ENCODE data around the gene HTRA3. TPM values are rescaled to one million over a fixed set of nuclear protein-coding genes. Genes with fewer than 3 reads are reported as not detected.

HTRA3 gene
- total and polyA plus RNA-seq, 2 of the 4 experiments (the other 2 are of a cell fraction), result 1.3 to 9.5 TPM

- no peak for ATAC-seq (ENCODE audit: low read depth)
- Histone ChIP-seq H2AFZ (replicated peaks; ENCODE audit: low read length, poor library complexity) (no peak overlapping the region), H4K20me1 (ENCODE audit: insufficient read depth, low read length) (no peaks in the 10 kb centered on the region; the same call in 1 of the 2 replicates), H3K4me2 (ENCODE audit: low read depth, low read length) (no peak overlapping the region), H2BK120ac (ENCODE audit: low read depth, low read length) (peak overlapping the region; percentile 24; the same call in 1 of the 2 replicates), H3K9me3 (ENCODE audit: control insufficient read depth, insufficient read depth, low read length) (no peaks in the 10 kb centered on the region), H4K8ac (ENCODE audit: low read depth in 2 of 2, low read length in 2 of 2) (no peak overlapping the region), H3K9me1 (ENCODE audit: insufficient read depth, low read length) (peaks cover 9% of the 10 kb centered on the region), H3K14ac (replicated peaks; ENCODE audit: low read depth, low read length) (no peak overlapping the region), H3K4ac (ENCODE audit: low read depth, low read length) (peak overlapping the region; percentile 60), H3K23ac (ENCODE audit: low read depth, low read length) (no peak overlapping the region), H2AK5ac (ENCODE audit: low read depth, low read length) (0 out of 2 replicates have a peak overlapping the region, but pooled peaks have one; percentile 72), H3K79me1 (ENCODE audit: low read depth in 1 of 2, low read length in 2 of 2) (peaks cover under 1 to 24% of the 10 kb centered on the region in 2 experiments; a peak in 3 of 4 replicates), H3K27me3 (ENCODE audit: control insufficient read depth, insufficient read depth, low read length) (no peaks in the 10 kb centered on the region), H2BK5ac (ENCODE audit: low read depth, low read length, poor library complexity, severe bottlenecking) (no peak overlapping the region), H3K4me1 (ENCODE audit: control insufficient read depth, insufficient read depth, low read length) (peaks cover 28% of the 10 kb centered on the region), H2BK15ac (ENCODE audit: low read depth, low read length) (no peak overlapping the region), H3K36me3 (ENCODE audit: control insufficient read depth, insufficient read depth, low read length) (no peaks in the 10 kb centered on the region), H4K5ac (ENCODE audit: low read depth, low read length) (no peak overlapping the region), H2BK20ac (ENCODE audit: low read depth, low read length) (no peak overlapping the region), H3K27ac (ENCODE audit: insufficient read depth, low read length) (no peak overlapping the region), H3K4me3 (ENCODE audit: insufficient read depth, low read depth, low read length) (no peak overlapping the region), H3K18ac (ENCODE audit: low read depth, low read length) (no peak overlapping the region), H3K56ac (ENCODE audit: extremely low read depth, insufficient read depth, low read length) (no peak overlapping the region), H2AK9ac (replicated peaks; ENCODE audit: low read depth, low read length, poor library complexity) (no peak overlapping the region), H4K91ac (ENCODE audit: insufficient read depth, low read depth, low read length) (0 out of 2 replicates have a peak overlapping the region, but pooled peaks have one; percentile 53), H3K9ac (ENCODE audit: low read depth, low read length) (no peak overlapping the region)
- ChIA-PET CTCF (no interaction called here), POLR2A (ENCODE audit: unreplicated experiment) (no interaction called here)
- in situ Hi-C loops (cut with MboI; ENCODE audit: low sequenced_read_pairs), result no loop called here
- dilution Hi-C loops (cut with HindIII; ENCODE audit: low sequenced_read_pairs, unreplicated experiment), result no loop called here
- TF ChIP-seq MAFK (IDR thresholded peaks at IDR 0.05; ENCODE audit: low read depth, low read length) (no peak), RFX5 (IDR thresholded peaks at IDR 0.05; ENCODE audit: low read depth, low read length) (no peak), MXI1 (IDR thresholded peaks at IDR 0.05; ENCODE audit: borderline replicate concordance, low read depth, low read length) (no peak)
- DNase-seq, result no peak
- intact Hi-C loops (cut with micrococcal nuclease), result no loop called here
- BruUV-seq (replicated peaks), result no TSS peak
- no CpG with 5 or more reads among the region's 15 CpGs for WGBS, 2 experiments (ENCODE audit: extremely low coverage in 2 of 2, insufficient read length in 1 of 2)
Measured at GRCh38 chr4:8280876-8281440, 11.4 kb downstream of the HTRA3 start.

Measured in IMR-90 (cell line).